Measurements from ENCODE around the gene PIM2.

DNA sequence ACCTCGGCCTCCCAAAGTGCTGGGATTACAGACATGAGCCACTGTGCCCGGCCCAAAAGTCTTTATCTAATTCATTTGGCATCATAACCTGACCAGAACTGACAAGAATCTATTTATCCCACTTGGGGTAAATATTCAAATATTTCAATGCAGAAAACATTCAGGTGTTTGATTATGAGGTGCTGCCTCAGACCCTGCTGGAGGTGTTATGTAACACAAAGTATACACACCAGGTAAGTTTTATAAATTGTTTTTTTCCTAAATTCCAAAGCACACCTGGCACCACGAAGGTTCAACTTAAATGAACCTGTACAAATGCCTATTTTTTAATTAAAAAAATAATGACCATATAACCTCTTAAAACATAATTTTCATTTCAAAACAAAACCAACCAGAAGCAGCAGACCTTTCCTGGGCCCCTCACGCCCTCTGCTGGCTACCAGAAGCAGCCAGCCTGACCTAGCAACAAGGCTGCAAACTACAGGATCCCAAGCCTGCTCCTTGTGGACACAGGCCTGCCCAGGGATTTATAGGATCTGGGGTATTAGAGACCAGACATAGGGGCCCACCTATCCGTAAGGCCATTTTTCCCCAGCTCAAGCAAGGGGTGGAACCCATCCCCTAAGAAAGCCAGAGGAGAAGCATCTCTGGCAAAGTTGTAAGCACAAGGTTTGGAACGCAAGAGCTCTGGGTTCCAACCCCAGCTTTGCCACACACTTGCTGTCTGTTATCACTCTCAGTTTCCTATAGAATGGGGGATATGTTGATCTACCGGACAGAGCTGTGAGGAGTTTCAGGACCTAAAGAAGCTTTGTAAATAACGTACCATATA is 26.9 kb upstream of the PIM2 start:
- TF ChIP-seq SIN3A (IDR thresholded peaks at IDR 0.05; ENCODE audit: borderline replicate concordance, insufficient read depth, low read length) (no peak), POLR2AphosphoS5 (IDR thresholded peaks at IDR 0.05; ENCODE audit: low read depth, low read length) (no peak), TAF1 (IDR thresholded peaks at IDR 0.05; ENCODE audit: borderline replicate concordance, insufficient read depth, low read length) (no peak)
- TF ChIP-seq, protein P1, sequence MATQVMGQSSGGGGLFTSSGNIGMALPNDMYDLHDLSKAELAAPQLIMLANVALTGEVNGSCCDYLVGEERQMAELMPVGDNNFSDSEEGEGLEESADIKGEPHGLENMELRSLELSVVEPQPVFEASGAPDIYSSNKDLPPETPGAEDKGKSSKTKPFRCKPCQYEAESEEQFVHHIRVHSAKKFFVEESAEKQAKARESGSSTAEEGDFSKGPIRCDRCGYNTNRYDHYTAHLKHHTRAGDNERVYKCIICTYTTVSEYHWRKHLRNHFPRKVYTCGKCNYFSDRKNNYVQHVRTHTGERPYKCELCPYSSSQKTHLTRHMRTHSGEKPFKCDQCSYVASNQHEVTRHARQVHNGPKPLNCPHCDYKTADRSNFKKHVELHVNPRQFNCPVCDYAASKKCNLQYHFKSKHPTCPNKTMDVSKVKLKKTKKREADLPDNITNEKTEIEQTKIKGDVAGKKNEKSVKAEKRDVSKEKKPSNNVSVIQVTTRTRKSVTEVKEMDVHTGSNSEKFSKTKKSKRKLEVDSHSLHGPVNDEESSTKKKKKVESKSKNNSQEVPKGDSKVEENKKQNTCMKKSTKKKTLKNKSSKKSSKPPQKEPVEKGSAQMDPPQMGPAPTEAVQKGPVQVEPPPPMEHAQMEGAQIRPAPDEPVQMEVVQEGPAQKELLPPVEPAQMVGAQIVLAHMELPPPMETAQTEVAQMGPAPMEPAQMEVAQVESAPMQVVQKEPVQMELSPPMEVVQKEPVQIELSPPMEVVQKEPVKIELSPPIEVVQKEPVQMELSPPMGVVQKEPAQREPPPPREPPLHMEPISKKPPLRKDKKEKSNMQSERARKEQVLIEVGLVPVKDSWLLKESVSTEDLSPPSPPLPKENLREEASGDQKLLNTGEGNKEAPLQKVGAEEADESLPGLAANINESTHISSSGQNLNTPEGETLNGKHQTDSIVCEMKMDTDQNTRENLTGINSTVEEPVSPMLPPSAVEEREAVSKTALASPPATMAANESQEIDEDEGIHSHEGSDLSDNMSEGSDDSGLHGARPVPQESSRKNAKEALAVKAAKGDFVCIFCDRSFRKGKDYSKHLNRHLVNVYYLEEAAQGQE (IDR thresholded peaks at IDR 0.05; ENCODE audit: insufficient read depth in 1 of 2, low read depth in 2 of 2, low read length in 2 of 2) = no peak

Measured in PFSK-1 (cell line).